NCI-H82 treated with DMSO at 0.1 percent for 48 hours (cell line): ENCODE measurements around the gene BEST2.

Source experiments
- DNase-seq: peaks from one replicate; lab custom pipeline; 2025; ENCODE audit not compliant: unreplicated experiment; lab: John Stamatoyannopoulos, UW

The BEST2 gene

DNA sequence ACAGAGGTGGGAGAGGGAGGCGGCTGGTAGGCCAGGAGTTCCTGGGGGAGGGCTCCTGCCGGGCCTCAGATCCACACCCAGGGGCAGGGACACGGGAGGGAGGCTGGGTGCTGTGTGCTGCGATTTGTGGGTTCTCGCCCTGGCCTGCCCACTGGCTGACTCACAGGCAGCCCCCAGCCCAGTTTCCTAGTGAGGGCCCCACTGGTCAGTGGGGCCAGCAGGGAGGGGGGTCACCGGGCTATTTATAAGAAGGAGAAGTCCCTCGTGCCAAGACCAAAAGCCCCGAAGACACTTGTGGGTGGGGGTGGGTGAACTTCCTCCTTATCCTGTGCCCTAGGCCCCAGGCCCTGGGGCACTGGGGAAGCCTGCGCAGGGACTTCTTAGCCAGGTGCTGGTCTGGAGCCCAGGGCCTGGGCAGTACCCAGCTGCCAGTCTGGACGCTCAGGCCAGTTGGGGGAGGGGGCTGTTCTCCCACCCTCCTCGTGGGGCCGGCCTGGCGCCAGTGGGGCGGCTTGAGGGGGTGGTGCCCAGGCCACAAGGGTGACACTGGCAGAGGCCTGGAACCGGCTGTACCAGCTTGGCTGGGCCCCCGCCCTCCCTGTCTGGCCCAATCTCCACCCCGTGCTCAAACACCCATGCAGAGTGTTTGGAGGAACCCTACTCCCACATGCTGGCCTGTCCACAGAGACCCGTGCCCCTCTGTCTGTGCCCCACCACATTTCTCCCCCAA is 34.7 kb downstream of the BEST2 start:
- DNase-seq, result no peak

- no peak for DNase-seq
Observed at GRCh38 chr19:12786952-12787351, 35.4 kb downstream of the BEST2 start.

GRCh38 chr19:12787458-12787857 is 35.9 kb downstream of the BEST2 start:
- no peak for DNase-seq

GRCh38 chr19:12788042-12788681 is 36.6 kb downstream of the BEST2 start:
- peak; percentile 75 for DNase-seq

DNA sequence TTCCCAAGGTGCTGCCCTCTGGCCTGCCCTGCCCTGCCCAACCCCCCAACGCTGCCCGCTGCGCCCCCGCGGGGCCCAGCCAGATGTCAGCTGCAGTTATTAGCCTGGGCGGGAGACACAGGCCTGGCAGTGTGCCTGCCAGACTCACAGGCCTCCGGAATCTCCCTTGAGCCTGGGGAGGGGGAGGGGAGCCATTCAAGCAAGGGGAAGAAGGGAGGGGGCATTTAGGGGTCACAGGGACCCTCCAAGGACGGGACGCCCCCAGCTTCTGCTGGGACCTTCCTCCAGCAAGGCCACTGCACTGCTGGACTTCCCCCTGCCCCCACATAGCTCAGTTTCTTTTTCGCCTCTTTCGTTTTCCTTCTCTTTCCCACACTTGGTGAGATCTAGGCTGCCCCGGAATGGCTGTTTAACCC is 37.1 kb downstream of the BEST2 start:
- DNase-seq, result peak; percentile 74

- no peak for DNase-seq
Observed at GRCh38 chr19:12789098-12789903, 37.7 kb downstream of the BEST2 start.

- peak; percentile 86 for DNase-seq
Observed at GRCh38 chr19:12789904-12790619, 38.5 kb downstream of the BEST2 start.

GRCh38 chr19:12790628-12791344 is 39.2 kb downstream of the BEST2 start:
- DNase-seq, result no peak

DNA sequence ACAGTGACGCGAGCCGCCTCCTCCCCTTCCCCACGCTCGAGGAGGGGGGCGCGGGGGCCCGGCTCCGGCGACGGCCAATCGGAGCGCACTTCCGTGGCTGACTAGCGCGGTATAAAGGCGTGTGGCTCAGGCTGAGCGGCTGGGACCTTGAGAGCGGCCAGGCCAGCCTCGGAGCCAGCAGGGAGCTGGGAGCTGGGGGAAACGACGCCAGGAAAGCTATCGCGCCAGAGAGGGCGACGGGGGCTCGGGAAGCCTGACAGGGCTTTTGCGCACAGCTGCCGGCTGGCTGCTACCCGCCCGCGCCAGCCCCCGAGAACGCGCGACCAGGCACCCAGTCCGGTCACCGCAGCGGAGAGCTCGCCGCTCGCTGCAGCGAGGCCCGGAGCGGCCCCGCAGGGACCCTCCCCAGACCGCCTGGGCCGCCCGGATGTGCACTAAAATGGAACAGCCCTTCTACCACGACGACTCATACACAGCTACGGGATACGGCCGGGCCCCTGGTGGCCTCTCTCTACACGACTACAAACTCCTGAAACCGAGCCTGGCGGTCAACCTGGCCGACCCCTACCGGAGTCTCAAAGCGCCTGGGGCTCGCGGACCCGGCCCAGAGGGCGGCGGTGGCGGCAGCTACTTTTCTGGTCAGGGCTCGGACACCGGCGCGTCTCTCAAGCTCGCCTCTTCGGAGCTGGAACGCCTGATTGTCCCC is 39.9 kb downstream of the BEST2 start, which contains the start of gene JUNB:
JUNB (plus strand) TSS at position 142 of the 706 bp plus-strand sequence; CDS start at position 428, 286 bp downstream.
- DNase-seq, result peak; percentile 89

DNA sequence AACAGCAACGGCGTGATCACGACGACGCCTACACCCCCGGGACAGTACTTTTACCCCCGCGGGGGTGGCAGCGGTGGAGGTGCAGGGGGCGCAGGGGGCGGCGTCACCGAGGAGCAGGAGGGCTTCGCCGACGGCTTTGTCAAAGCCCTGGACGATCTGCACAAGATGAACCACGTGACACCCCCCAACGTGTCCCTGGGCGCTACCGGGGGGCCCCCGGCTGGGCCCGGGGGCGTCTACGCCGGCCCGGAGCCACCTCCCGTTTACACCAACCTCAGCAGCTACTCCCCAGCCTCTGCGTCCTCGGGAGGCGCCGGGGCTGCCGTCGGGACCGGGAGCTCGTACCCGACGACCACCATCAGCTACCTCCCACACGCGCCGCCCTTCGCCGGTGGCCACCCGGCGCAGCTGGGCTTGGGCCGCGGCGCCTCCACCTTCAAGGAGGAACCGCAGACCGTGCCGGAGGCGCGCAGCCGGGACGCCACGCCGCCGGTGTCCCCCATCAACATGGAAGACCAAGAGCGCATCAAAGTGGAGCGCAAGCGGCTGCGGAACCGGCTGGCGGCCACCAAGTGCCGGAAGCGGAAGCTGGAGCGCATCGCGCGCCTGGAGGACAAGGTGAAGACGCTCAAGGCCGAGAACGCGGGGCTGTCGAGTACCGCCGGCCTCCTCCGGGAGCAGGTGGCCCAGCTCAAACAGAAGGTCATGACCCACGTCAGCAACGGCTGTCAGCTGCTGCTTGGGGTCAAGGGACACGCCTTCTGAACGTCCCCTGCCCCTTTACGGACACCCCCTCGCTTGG is 40.7 kb downstream of the BEST2 start:
- DNase-seq, result peak; percentile 40

- peak; percentile 43 for DNase-seq
Observed at GRCh38 chr19:12792853-12793289, 41.3 kb downstream of the BEST2 start.

- peak; percentile 77 for DNase-seq
Observed at GRCh38 chr19:12793290-12794195, 42.0 kb downstream of the BEST2 start.

DNA sequence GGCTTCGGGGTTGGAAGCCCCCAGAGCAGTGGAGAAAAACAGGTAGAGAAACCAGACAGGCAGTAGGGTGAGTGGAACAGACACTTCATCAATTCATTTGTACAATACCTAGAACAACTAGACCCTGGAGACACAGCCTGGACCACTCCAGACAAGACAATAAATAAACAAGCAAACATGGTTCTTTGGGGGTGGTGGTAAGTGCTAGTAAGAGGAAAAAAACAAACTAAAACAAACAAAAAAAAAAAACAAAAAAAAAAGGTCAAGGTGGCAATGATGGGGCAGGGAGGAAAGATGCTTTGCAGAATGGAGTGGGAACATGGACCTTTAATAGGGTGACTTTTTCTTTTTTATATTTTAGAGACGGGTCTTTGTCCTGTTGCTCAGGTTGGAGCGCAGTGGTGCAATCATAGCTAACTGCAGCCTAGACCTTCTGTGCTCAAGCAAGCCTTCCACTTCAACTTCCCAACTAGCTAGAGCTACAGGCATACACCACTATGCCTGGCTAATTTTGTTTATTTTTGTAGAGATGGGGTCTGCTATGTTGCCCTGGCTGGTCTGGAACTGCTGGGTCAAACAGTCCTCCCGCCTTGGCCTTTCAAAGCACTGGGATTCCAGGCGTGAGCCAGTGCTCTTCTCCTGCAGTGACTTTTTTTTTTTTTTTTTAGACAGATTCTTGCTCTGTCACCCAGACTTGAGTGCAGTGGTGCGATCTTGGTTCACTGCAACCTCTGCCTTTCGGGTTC is 42.8 kb downstream of the BEST2 start:
- no peak for DNase-seq

GRCh38 chr19:12794971-12795381 is 43.4 kb downstream of the BEST2 start:
- DNase-seq, result no peak

- DNase-seq, result peak; percentile 83
Observed at GRCh38 chr19:12796146-12797071, 44.8 kb downstream of the BEST2 start.

DNA sequence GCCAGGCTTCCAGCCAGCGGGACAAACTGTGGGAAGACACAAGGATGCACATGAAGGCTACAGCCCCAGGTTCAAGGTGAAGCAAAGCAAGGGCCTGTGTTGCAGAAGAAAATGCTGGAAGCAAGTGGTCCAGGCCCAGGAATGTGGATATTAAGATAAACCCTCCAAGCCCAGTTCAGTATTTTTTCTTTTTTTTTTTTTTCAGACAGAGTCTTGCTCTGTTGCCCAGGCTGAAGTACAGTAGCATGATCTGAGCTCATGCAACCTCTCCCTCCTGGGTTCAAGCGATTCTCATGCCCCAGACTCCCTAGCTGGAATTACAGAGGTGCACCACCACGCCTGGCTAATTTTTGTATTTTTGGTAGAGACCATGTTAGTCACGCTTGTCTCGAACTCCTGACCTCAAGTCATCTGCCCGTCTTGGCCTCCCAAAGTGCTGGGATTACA is 45.6 kb downstream of the BEST2 start:
- DNase-seq, result no peak
